Measurements from ENCODE around the gene HSD11B2.

GRCh38 chr16:67437513-67437912 lies 6.6 kb downstream of the HSD11B2 start:
- TF ChIP-seq CTCF (IDR thresholded peaks at IDR 0.05; ENCODE audit: extremely low read depth in 1 of 2, insufficient read depth in 1 of 2, low read depth in 1 of 2, low read length in 2 of 2) (no peak), POLR2A (IDR thresholded peaks at IDR 0.05; ENCODE audit: low read depth, low read length) (no peak), JUN (IDR thresholded peaks at IDR 0.05; ENCODE audit: borderline replicate concordance, insufficient read depth, insufficient read length, low read depth) (no peak), MAX (IDR thresholded peaks at IDR 0.05; ENCODE audit: insufficient read depth, insufficient read length) (no peak), FOS (IDR thresholded peaks at IDR 0.05; ENCODE audit: borderline replicate concordance, insufficient read depth, low read length) (no peak)
